Smooth muscle cell (in vitro differentiated cells): Measurements from ENCODE around the gene TBCB. TPM values are rescaled to one million over a fixed set of nuclear protein-coding genes. Genes with fewer than 3 reads are reported as not detected.
A peak's percentile ranks its signal among the peaks of the same experiment; 100 is the strongest.

Source experiments
- DNase-seq: peaks from one replicate; lab custom pipeline; 2025; ENCODE audit not compliant: unreplicated experiment; lab: John Stamatoyannopoulos, UW
- H2AFZ ChIP-seq: fragments of 200-600 bp; sonication (generic); 2 replicates; pipeline ENCODE4 v1.6.0; 2016; ENCODE audit warnings: antibody characterized with exemption, low read depth, mild to moderate bottlenecking
- H3F3A ChIP-seq: fragments of 200-600 bp; sonication (generic); 2 replicates; pipeline ENCODE4 v1.6.0; 2017; ENCODE audit warnings: antibody characterized with exemption, low read depth
- H3K27ac ChIP-seq: fragments of 200-600 bp; sonication (generic); 2 replicates; pipeline ENCODE4 v1.5.1; 2016; ENCODE audit warnings: low read depth, mild to moderate bottlenecking
- H3K27me3 ChIP-seq: fragments of 200-600 bp; sonication (generic); 2 replicates; pipeline ENCODE4 v1.6.1; 2016; ENCODE audit warnings: low read depth, mild to moderate bottlenecking
- H3K36me3 ChIP-seq: fragments of 200-600 bp; sonication (generic); 2 replicates; pipeline ENCODE4 v1.5.1; 2016; ENCODE audit warnings: low read depth
- H3K4me1 ChIP-seq: fragments of 200-600 bp; sonication (generic); 2 replicates; pipeline ENCODE4 v1.5.1; 2016; ENCODE audit warnings: low read depth
- H3K4me2 ChIP-seq: fragments of 200-600 bp; sonication (generic); 2 replicates; pipeline ENCODE4 v1.6.0; 2016; ENCODE audit warnings: mild to moderate bottlenecking
- H3K4me3 ChIP-seq: fragments of 200-600 bp; sonication (generic); 2 replicates; pipeline ENCODE4 v1.5.1; 2016; ENCODE audit warnings: mild to moderate bottlenecking
- H3K79me2 ChIP-seq: fragments of 200-600 bp; sonication (generic); 2 replicates; pipeline ENCODE4 v1.6.0; 2016; ENCODE audit warnings: low read depth, mild to moderate bottlenecking
- H3K9ac ChIP-seq: fragments of 200-600 bp; sonication (generic); 2 replicates; pipeline ENCODE4 v1.6.0; 2016; ENCODE audit warnings: low read depth
- H3K9me3 ChIP-seq: fragments of 200-600 bp; sonication (generic); replicated peaks from 2 replicates; pipeline ENCODE4 v1.5.1; 2016; ENCODE audit warnings: low read depth
- H4K20me1 ChIP-seq: fragments of 200-600 bp; sonication (generic); 2 replicates; pipeline ENCODE4 v1.6.0; 2016; ENCODE audit warnings: low read depth
- WGBS: methylation state at CpG from one replicate; pipeline ENCODE4 v1.1.7; 2016; ENCODE audit warnings: low lambda C conversion rate; 5-methylcytosine and 5-hydroxymethylcytosine counted together
- polyA plus RNA-seq: library from polyadenylated mRNA; unstranded; fragments of >200 nt; fragmentation: Nextera tagmentation; extraction: Ambion mirVana; gene quantifications from 2 replicates; pipeline ENCODE4 v1.2.1, GENCODE V29; 2016
- total RNA-seq: library from RNA; depleted of rRNA; stranded (reverse); fragments of >200 nt; gene quantifications from 2 replicates; pipeline ENCODE4 v1.2.3, GENCODE V29; 2014
- TF ChIP-seq, protein P1 (sequence below): fragments of 200-600 bp; sonication (generic); IDR thresholded peaks from 2 replicates; pipeline ENCODE4 v1.5.1; 2017; ENCODE audit warnings: borderline replicate concordance, mild to moderate bottlenecking, antibody characterized with exemption; ENCODE audit not compliant: insufficient read depth, poor library complexity, severe bottlenecking

TBCB gene
- total and polyA plus RNA-seq, 2 experiments from 2014 or later: 146 to 234 TPM

DNA sequence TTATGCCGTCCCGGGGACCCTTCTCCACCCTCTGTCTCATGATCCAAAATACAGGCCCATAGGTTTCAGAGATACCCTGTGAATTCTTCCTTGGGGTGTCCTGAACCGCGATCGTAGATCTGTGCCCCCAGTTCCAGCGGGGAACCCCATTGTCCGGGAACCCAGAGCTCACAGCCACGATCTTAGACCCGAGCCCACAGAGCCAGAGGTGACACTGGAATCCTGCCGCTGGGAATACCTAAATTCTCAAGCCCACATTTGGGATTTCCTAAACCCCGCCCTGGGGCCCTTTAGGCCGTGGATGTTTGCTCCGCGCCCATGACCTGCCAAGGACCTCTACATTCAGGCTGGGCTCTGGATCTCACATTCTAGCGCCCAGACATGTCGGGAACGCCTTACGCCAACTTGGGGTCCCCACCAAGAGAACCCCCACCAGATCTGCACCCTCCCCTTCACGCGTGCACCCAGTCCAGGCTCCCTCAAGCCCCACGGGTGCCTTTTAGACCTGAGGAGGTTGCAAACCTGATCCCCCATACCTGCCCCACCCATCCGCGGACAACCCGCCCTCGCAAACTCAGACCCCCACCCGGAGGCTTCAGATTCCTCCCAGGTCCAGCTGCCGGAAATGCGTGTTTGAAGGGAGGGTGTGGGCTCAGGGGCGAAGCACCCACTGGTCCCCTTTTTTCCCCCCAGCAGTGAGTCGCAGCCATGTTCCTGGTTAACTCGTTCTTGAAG, 25.2 kb downstream of the TBCB start:
- no peaks in the 10 kb centered on the region for H3K27me3 ChIP-seq
- peak overlapping the region; percentile 94 for H3K4me2 ChIP-seq
- H3K27ac ChIP-seq: peak overlapping the region; percentile 94
- peak overlapping the region; percentile 97 for H3K4me3 ChIP-seq
- peaks cover 5% of the 10 kb centered on the region for H3F3A ChIP-seq
- H3K79me2 ChIP-seq: peaks cover 30% of the 10 kb centered on the region
- H3K36me3 ChIP-seq: peaks cover 3% of the 10 kb centered on the region
- TF ChIP-seq, protein P1, sequence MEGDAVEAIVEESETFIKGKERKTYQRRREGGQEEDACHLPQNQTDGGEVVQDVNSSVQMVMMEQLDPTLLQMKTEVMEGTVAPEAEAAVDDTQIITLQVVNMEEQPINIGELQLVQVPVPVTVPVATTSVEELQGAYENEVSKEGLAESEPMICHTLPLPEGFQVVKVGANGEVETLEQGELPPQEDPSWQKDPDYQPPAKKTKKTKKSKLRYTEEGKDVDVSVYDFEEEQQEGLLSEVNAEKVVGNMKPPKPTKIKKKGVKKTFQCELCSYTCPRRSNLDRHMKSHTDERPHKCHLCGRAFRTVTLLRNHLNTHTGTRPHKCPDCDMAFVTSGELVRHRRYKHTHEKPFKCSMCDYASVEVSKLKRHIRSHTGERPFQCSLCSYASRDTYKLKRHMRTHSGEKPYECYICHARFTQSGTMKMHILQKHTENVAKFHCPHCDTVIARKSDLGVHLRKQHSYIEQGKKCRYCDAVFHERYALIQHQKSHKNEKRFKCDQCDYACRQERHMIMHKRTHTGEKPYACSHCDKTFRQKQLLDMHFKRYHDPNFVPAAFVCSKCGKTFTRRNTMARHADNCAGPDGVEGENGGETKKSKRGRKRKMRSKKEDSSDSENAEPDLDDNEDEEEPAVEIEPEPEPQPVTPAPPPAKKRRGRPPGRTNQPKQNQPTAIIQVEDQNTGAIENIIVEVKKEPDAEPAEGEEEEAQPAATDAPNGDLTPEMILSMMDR: no peak
- peaks cover 26% of the 10 kb centered on the region for H4K20me1 ChIP-seq
- H3K9ac ChIP-seq: peak overlapping the region; percentile 97
- H3K4me1 ChIP-seq: no peaks in the 10 kb centered on the region
- peak overlapping the region; percentile 45 for H2AFZ ChIP-seq
- WGBS: 1% methylated on average over 22 of the region's 31 CpGs
- peak; percentile 46 for DNase-seq
- no peaks in the 10 kb centered on the region for H3K9me3 ChIP-seq

DNA sequence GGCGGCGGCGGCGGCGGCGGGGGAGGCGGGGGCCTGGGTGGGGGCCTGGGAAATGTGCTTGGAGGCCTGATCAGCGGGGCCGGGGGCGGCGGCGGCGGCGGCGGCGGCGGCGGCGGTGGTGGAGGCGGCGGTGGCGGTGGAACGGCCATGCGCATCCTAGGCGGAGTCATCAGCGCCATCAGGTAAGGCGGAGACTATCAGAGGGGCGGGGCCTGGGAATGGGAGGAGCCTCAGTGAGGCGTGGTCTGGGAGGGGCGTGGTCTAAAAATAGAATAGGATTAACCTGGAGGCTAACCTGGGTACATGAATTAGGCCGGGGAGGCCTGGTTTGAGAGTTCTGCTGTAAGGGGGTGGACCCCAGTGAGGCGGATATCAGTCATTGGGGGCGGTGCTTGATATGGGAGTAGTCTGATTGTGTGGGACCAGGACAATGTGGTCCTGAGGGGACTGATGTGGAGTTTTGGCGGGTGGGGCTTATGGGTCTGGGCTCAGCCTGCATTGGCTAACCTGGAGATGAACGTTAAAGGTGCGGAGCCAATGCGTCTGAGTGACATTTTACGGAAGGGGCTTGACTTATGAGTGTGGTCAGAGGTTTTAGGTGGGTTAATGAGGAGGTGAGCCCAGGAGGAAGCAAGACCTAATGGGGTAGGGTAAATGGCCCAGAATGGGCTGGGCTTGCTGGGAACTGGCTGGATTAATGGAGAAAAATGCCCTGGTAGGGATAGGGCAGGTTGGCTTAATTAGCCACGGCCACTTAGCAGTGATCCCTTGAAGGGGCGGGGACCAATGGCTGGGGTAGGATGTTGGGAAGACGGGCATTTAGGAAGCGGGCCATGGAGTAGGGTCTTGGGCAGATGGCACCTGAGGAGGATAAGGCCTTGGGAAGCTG, 26.0 kb downstream of the TBCB start:
- Histone ChIP-seq H4K20me1 (peaks cover 32% of the 10 kb centered on the region), H2AFZ (no peak overlapping the region), H3K9me3 (no peaks in the 10 kb centered on the region), H3F3A (peaks cover 5% of the 10 kb centered on the region), H3K4me3 (peak overlapping the region; percentile 97), H3K79me2 (peaks cover 35% of the 10 kb centered on the region), H3K27me3 (no peaks in the 10 kb centered on the region), H3K27ac (peak overlapping the region; percentile 94), H3K9ac (peak overlapping the region; percentile 97), H3K36me3 (peaks cover 3% of the 10 kb centered on the region), H3K4me2 (peak overlapping the region; percentile 94), H3K4me1 (no peaks in the 10 kb centered on the region)
- DNase-seq: peak; percentile 38
- 19% methylated on average over 37 of the region's 42 CpGs for WGBS
- TF ChIP-seq, protein P1: no peak

- Histone ChIP-seq H3K4me3 (no peak overlapping the region), H4K20me1 (peaks cover 40% of the 10 kb centered on the region), H3K36me3 (peaks cover 3% of the 10 kb centered on the region), H3K4me1 (no peaks in the 10 kb centered on the region), H3K27ac (no peak overlapping the region), H3K27me3 (no peaks in the 10 kb centered on the region), H3F3A (peaks cover 5% of the 10 kb centered on the region), H3K4me2 (no peak overlapping the region), H3K9me3 (no peaks in the 10 kb centered on the region), H3K9ac (no peak overlapping the region), H3K79me2 (peaks cover 35% of the 10 kb centered on the region), H2AFZ (no peak overlapping the region)
- 99% methylated on average over 10 of the region's 14 CpGs for WGBS
- no peak for DNase-seq
- TF ChIP-seq, protein P1: no peak
Observed at GRCh38 chr19:36142046-36142445, 26.8 kb downstream of the TBCB start.
